K562 (cell line): Measurements from ENCODE around the gene NSMF. TPM values are rescaled to one million over a fixed set of nuclear protein-coding genes. Genes with fewer than 3 reads are reported as not detected.

Experiments used
- ATAC-seq: fragments of 200-7000 bp; cut with Tn5 transposase; 3 replicates; pipeline ENCODE4 v1.9.1; 2020; ENCODE audit warnings: moderate library complexity
- BruUV-seq: library from RNA; stranded (reverse); fragments of 400-500 nt; replicated peaks from 2 replicates; lab custom pipeline; 2021; lab: Mats Ljungman, UMichigan
- CTCF ChIA-PET: fragments of 300-600 bp; formaldehyde crosslinking; extraction: SDS; loops from one replicate; lab custom pipeline; 2021; ENCODE audit warnings: low intra/inter-chr PET ratio; lab: Yijun Ruan, JAX
- POLR2A ChIA-PET: fragments of 300-600, 350-650 bp; sonication (Branson Sonifier 250); formaldehyde crosslinking; extraction: SDS; loops from one replicate; lab custom pipeline; 2021; ENCODE audit warnings: antibody characterized with exemption, inconsistent platforms; lab: Yijun Ruan, JAX
- DNase-seq, 4 experiments: peaks; one replicate each; pipeline versions ENCODE4 v3.0.0 to v3.0.0-alpha.2; 2011 to 2018; ENCODE audit warnings: low spot score in 3 of 4, mixed read lengths in 3 of 4; ENCODE audit errors: extremely low read depth in 1 of 4
- FAIRE-seq: peaks from 2 replicates; lab custom pipeline; 2011; peaks lifted over from hg19 to GRCh38; lab: Jason Lieb, UNC
- H2AFZ ChIP-seq: 2 replicates; pipeline ENCODE4 v1.6.0; 2011; ENCODE audit warnings: low read depth, low read length, control low read depth, inconsistent platforms
- H3K27ac ChIP-seq: fragments of 200-600 bp; 3 replicates; pipeline ENCODE4 v1.8.0; 2011; ENCODE audit warnings: low read depth, mild to moderate bottlenecking, control low read depth, inconsistent platforms, low read length, moderate library complexity, mixed read lengths; ENCODE audit errors: extremely low read depth
- H3K27me3 ChIP-seq, 2 experiments: fragments of 300-600 bp in 1 of 2; 2 replicates in 1 of 2; 3 replicates in 1 of 2; pipeline versions ENCODE4 v1.6.0 to v1.8.0; 2011; ENCODE audit warnings: inconsistent platforms in 2 of 2, low read length in 2 of 2, mild to moderate bottlenecking in 1 of 2, mixed read lengths in 1 of 2, moderate library complexity in 1 of 2; ENCODE audit not compliant: control insufficient read depth in 2 of 2, insufficient read depth in 2 of 2
- H3K36me3 ChIP-seq: fragments of 300-600 bp; 3 replicates; pipeline ENCODE4 v1.8.0; 2011; ENCODE audit warnings: mild to moderate bottlenecking, low read length, inconsistent platforms; ENCODE audit not compliant: control insufficient read depth, insufficient read depth
- H3K4me1 ChIP-seq, 2 experiments: fragments of 200-600 bp in 1 of 2; replicated peaks in 1 of 2; 2 replicates in 1 of 2; 3 replicates in 1 of 2; pipeline versions ENCODE4 v1.5.1 to v1.8.0; 2011; ENCODE audit warnings: inconsistent platforms in 2 of 2, low read length in 2 of 2, mild to moderate bottlenecking in 1 of 2, mixed read lengths in 1 of 2, moderate library complexity in 1 of 2; ENCODE audit not compliant: control insufficient read depth in 2 of 2, insufficient read depth in 2 of 2
- H3K4me2 ChIP-seq: 2 replicates; pipeline ENCODE4 v1.6.1; 2011; ENCODE audit warnings: low read length, control low read depth, inconsistent platforms, mixed read lengths; ENCODE audit not compliant: insufficient read depth
- H3K4me3 ChIP-seq: fragments of 200-600 bp; sonication (generic), shearing (Covaris generic); 2 replicates; pipeline ENCODE4 v1.5.1; 2016; ENCODE audit warnings: control low read depth, inconsistent platforms
- H3K79me2 ChIP-seq: fragments of 200-600 bp; 3 replicates; pipeline ENCODE4 v1.8.0; 2011; ENCODE audit warnings: low read length, inconsistent platforms; ENCODE audit not compliant: control insufficient read depth, insufficient read depth
- H3K9ac ChIP-seq, 2 experiments: 2 replicates each; pipeline versions ENCODE4 v1.6.0 to v1.6.1; 2011; ENCODE audit warnings: low read depth in 2 of 2, low read length in 2 of 2, control low read depth in 1 of 2, inconsistent platforms in 1 of 2, mild to moderate bottlenecking in 1 of 2, mixed read lengths in 1 of 2; ENCODE audit not compliant: insufficient read depth in 1 of 2
- H3K9me1 ChIP-seq: one replicate; pipeline ENCODE4 v1.6.0; 2011; ENCODE audit warnings: inconsistent platforms, mild to moderate bottlenecking, low read length, moderate library complexity; ENCODE audit not compliant: control insufficient read depth, insufficient read depth
- H3K9me3 ChIP-seq: replicated peaks from 2 replicates; pipeline ENCODE4 v1.5.1; 2011; ENCODE audit warnings: low read depth, low read length, inconsistent platforms; ENCODE audit not compliant: control insufficient read depth, insufficient read depth
- H4K20me1 ChIP-seq: replicated peaks from 2 replicates; pipeline ENCODE4 v1.6.1; 2011; ENCODE audit warnings: low read length, inconsistent platforms, mixed read lengths; ENCODE audit not compliant: control insufficient read depth, insufficient read depth
- AFF1 ChIP-seq, 2 experiments: fragments of 450-650 bp; IDR thresholded peaks; 2 replicates each; pipeline ENCODE4 v1.6.1; 2018; ENCODE audit warnings: mild to moderate bottlenecking in 2 of 2, low read depth in 1 of 2; ENCODE audit not compliant: partially characterized antibody in 2 of 2
- EWSR1 ChIP-seq: fragments of 450-650 bp; IDR thresholded peaks from 2 replicates; pipeline ENCODE4 v1.6.1; 2018; ENCODE audit warnings: borderline replicate concordance, mild to moderate bottlenecking, low read depth, moderate library complexity; ENCODE audit not compliant: partially characterized antibody
- HNRNPH1 ChIP-seq: fragments of 200-400 bp; formaldehyde crosslinking; optimal IDR thresholded peaks from 2 replicates; pipeline ENCODE3; 2017; ENCODE audit warnings: low read depth, mild to moderate bottlenecking, low read length, moderate library complexity
- MAFG ChIP-seq: fragments of 450-650 bp; conservative IDR thresholded peaks from 2 replicates; pipeline ENCODE4 v1.6.1; 2016; ENCODE audit warnings: missing genetic modification characterization, missing compliant biosample characterization
- MEF2D ChIP-seq: conservative IDR thresholded peaks from 2 replicates; pipeline ENCODE4 v1.6.1; 2016; ENCODE audit warnings: low read depth, missing genetic modification characterization, missing compliant biosample characterization
- MYNN ChIP-seq, 2 experiments: sonication (generic); formaldehyde crosslinking in 1 of 2; IDR thresholded peaks; 2 replicates each; pipeline versions ENCODE4 v1.5.0 to v1.6.1; 2016 to 2020; ENCODE audit warnings: antibody characterized with exemption in 1 of 2, missing genetic modification reagents in 1 of 2
- NCOA1 ChIP-seq: fragments of 450-650 bp; IDR thresholded peaks from 2 replicates; pipeline ENCODE4 v1.6.1; 2016; ENCODE audit warnings: low read depth
- NR2C2 ChIP-seq, 2 experiments: fragments of 200-800 bp in 1 of 2; sonication (Bioruptor generic) in 1 of 2; sonication (generic) in 1 of 2; formaldehyde crosslinking in 1 of 2; IDR thresholded peaks; 2 replicates each; pipeline versions ENCODE4 v1.6.1 to v1.8.0; 2016 to 2022; ENCODE audit warnings: mild to moderate bottlenecking in 1 of 2, missing compliant biosample characterization in 1 of 2, missing genetic modification characterization in 1 of 2, missing genetic modification reagents in 1 of 2
- RAD51 ChIP-seq: fragments of 450-650 bp; IDR thresholded peaks from 2 replicates; pipeline ENCODE4 v1.7.1; 2016; ENCODE audit warnings: low read depth, mild to moderate bottlenecking, borderline replicate concordance
- RFX1 ChIP-seq: fragments of 450-650 bp; IDR thresholded peaks from 2 replicates; pipeline ENCODE4 v1.6.1; 2016; ENCODE audit warnings: mild to moderate bottlenecking, moderate library complexity
- ZBTB7A ChIP-seq: IDR thresholded peaks from 2 replicates; pipeline ENCODE4 v1.6.1; 2011; ENCODE audit warnings: low read depth, mild to moderate bottlenecking, low read length, moderate library complexity, borderline replicate concordance; ENCODE audit not compliant: control insufficient read depth
- ZNF76 ChIP-seq: fragments of 250-450 bp; sonication (Bioruptor Pico); IDR thresholded peaks from 2 replicates; pipeline ENCODE4 v1.4.0; 2020; ENCODE audit warnings: mild to moderate bottlenecking, moderate library complexity, borderline replicate concordance
- WGBS: fragments of 100-300 bp; shearing (Covaris generic); methylation state at CpG from one replicate; pipeline ENCODE4 v1.1.6; 2016; ENCODE audit warnings: low coverage, mixed read lengths; ENCODE audit not compliant: insufficient coverage; ENCODE audit errors: missing lambda C conversion rate; 5-methylcytosine and 5-hydroxymethylcytosine counted together
- in situ Hi-C: fragments of 300-500 bp; cut with MboI; formaldehyde crosslinking; loops from 4 replicates; pipeline ENCODE4 v1.15.0; 2018; ENCODE audit warnings: inconsistent platforms, mixed read lengths
- intact Hi-C: fragments of 100-400 bp; cut with micrococcal nuclease; formaldehyde crosslinking; loops from 2 replicates; pipeline ENCODE4 v1.14.2; 2022
- polyA plus RNA-seq, 8 experiments: library from polyadenylated mRNA; depleted of rRNA in 4 of 8; stranded (reverse) in 5 of 8; unstranded in 3 of 8; fragments of >200 nt; fragmentation: Nextera tagmentation in 2 of 8; fragmentation: Illumina TruSeq in 1 of 8; extraction: Ambion mirVana in 2 of 8; extraction: Trizol in 1 of 8; gene quantifications; 2 replicates each; pipeline versions ENCODE4 v1.2.1 to v1.2.3, GENCODE V29; 2011 to 2014; ENCODE audit warnings: inconsistent platforms in 1 of 8, missing spikeins in 1 of 8
- total RNA-seq, 7 experiments: library from RNA; depleted of rRNA in 6 of 7; stranded (reverse); fragments of >200 nt in 6 of 7; fragmentation: Illumina TruSeq in 2 of 7; extraction: Trizol in 2 of 7; gene quantifications; 2 replicates each; pipeline versions ENCODE4 v1.2.1 to v1.2.3, GENCODE V29; 2011 to 2021; ENCODE audit warnings: low replicate concordance in 1 of 7
- TF ChIP-seq, protein P1 (sequence below): fragments of 250-450 bp; sonication (Bioruptor Pico); IDR thresholded peaks from 2 replicates; pipeline ENCODE4 v1.4.0; 2020; ENCODE audit warnings: mild to moderate bottlenecking, moderate library complexity

Gene NSMF
- total and polyA plus RNA-seq, 9 of the 15 experiments (the other 6 are each of a cell fraction or from before 2014, with no cell fraction given): 0.20 to 82.7 (median 29.3) TPM

GRCh38 chr9:137499416-137499815, 40.3 kb upstream of the NSMF start:
- H3K9me3 ChIP-seq: no peaks in the 10 kb centered on the region
- no peak overlapping the region for H3K4me3 ChIP-seq
- no peak overlapping the region for H3K4me2 ChIP-seq
- H3K4me1 ChIP-seq: peaks cover under 1 to 58% of the 10 kb centered on the region in 2 experiments; a peak in 4 of 5 replicates
- in situ Hi-C loops: no loop called here
- intact Hi-C loops: no loop called here
- H3K27me3 ChIP-seq: peaks cover 0 to 33% of the 10 kb centered on the region in 2 experiments; a peak in 2 of 5 replicates
- H3K9ac ChIP-seq: peak overlapping the region in 1 of 2 experiments; percentile 36; a peak in 1 of 4 replicates
- H2AFZ ChIP-seq: no peak overlapping the region
- FAIRE-seq: no peak
- H3K27ac ChIP-seq: no peak overlapping the region
- POLR2A ChIA-PET: interaction anchor here (0.6 kb wide), 1 partner anchor 12 kb away, joined by 3 read pairs; no protein-coding TSS in a partner anchor
- BruUV-seq: no TSS peak
- no peak for ATAC-seq
- no peaks in the 10 kb centered on the region for H4K20me1 ChIP-seq
- no peaks in the 10 kb centered on the region for H3K36me3 ChIP-seq
- no peaks in the 10 kb centered on the region for H3K9me1 ChIP-seq
- CTCF ChIA-PET: no interaction called here
- no peak for TF ChIP-seq EWSR1
- no peak for TF ChIP-seq NCOA1
- TF ChIP-seq HNRNPH1: no peak
- no peak for TF ChIP-seq ZBTB7A
- no peak for TF ChIP-seq AFF1 (IDR thresholded peaks at IDR 0.05; ENCODE audit: low read depth in 1 of 2, partially characterized antibody in 2 of 2)
- TF ChIP-seq RFX1: no peak
- no peak for TF ChIP-seq NR2C2 (CRISPR knock-in tag; IDR thresholded peaks at IDR 0.05)
- no peak for TF ChIP-seq NR2C2 (tag; IDR thresholded peaks at IDR 0.05)
- no peak for TF ChIP-seq MAFG (tag)
- TF ChIP-seq, protein P1, sequence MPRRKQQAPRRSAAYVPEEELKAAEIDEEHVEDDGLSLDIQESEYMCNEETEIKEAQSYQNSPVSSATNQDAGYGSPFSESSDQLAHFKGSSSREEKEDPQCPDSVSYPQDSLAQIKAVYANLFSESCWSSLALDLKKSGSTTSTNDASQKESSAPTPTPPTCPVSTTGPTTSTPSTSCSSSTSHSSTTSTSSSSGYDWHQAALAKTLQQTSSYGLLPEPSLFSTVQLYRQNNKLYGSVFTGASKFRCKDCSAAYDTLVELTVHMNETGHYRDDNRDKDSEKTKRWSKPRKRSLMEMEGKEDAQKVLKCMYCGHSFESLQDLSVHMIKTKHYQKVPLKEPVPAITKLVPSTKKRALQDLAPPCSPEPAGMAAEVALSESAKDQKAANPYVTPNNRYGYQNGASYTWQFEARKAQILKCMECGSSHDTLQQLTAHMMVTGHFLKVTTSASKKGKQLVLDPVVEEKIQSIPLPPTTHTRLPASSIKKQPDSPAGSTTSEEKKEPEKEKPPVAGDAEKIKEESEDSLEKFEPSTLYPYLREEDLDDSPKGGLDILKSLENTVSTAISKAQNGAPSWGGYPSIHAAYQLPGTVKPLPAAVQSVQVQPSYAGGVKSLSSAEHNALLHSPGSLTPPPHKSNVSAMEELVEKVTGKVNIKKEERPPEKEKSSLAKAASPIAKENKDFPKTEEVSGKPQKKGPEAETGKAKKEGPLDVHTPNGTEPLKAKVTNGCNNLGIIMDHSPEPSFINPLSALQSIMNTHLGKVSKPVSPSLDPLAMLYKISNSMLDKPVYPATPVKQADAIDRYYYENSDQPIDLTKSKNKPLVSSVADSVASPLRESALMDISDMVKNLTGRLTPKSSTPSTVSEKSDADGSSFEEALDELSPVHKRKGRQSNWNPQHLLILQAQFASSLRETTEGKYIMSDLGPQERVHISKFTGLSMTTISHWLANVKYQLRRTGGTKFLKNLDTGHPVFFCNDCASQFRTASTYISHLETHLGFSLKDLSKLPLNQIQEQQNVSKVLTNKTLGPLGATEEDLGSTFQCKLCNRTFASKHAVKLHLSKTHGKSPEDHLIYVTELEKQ (CRISPR knock-in tag): no peak
- TF ChIP-seq RAD51: no peak
- no peak for TF ChIP-seq MEF2D
- TF ChIP-seq MYNN (IDR thresholded peaks at IDR 0.05): no peak
- TF ChIP-seq MYNN (CRISPR knock-in tag; IDR thresholded peaks at IDR 0.05): no peak
- TF ChIP-seq ZNF76: no peak
- TF ChIP-seq, all 486 proteins: peak for 0
- DNase-seq: no peak
- WGBS: 42% methylated on average over 13 of the region's 16 CpGs
- no peaks in the 10 kb centered on the region for H3K79me2 ChIP-seq
